ENCODE data around the gene SMPD4.
"Not testable (repeated sequence)": the region's sequence is repeated elsewhere in the genome, so short reads cannot be mapped to it uniquely, and the experiment has no call there.

Gene SMPD4

GRCh38 chr2:130155956-130156623, 25.3 kb downstream of the SMPD4 start:
- peak; percentile 81 for DNase-seq

DNA sequence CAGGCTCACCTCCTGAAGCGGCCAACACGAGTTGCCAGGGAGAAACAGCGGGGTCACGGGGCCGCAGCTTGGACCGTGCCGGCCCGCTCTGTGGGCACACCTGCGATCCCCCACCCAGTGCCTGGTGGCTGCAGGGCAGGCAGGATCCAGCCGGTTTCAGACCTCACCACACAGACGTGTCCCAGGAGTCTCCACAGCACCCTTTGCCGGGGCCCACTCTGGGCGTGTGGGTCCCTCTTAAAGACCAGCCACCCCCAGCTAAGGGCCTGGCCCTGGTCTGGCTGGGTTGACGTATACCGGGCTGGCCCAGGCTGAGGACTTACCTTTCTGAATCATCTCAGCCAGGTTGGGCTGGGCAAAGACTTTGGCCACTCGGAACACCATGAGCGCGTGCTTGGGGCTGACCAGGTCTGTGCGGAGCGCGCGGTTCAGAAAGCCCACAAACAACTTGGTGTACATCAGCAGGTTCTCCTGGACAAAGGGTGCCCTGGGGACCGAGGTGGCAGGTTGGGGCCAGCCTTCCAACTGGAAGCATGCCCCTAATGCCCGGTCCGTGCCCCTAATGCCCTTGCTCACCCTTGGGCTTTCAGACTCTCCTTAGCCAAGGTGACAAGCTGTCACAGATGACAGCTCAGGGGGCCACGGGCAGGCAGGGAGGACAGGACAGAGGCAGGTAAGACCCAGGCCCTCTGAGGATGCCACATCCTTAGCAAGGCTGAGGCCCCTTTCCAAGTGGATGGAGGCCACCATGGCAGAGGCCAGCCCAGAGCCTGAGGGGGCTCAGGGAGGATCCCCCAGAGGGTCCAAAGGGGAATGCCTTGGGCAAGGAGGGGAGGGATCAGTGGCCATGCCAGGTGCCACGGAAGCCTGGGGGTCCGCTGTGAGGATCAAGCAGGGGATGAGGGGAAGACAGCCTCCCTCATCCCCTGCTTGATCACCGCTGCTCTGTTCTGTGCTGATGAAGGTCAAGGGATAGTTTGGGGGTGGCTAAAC, 26.3 kb downstream of the SMPD4 start:
- DNase-seq = no peak

- not testable (repeated sequence) for DNase-seq
Observed at GRCh38 chr2:130154423-130154770, 27.0 kb downstream of the SMPD4 start.

- not testable (repeated sequence) for DNase-seq
Observed at GRCh38 chr2:130153721-130154422, 27.5 kb downstream of the SMPD4 start.

GRCh38 chr2:130152816-130153595, 28.4 kb downstream of the SMPD4 start:
- no peak for DNase-seq

GRCh38 chr2:130152136-130152815, 29.1 kb downstream of the SMPD4 start:
- DNase-seq = not testable (repeated sequence)

DNA sequence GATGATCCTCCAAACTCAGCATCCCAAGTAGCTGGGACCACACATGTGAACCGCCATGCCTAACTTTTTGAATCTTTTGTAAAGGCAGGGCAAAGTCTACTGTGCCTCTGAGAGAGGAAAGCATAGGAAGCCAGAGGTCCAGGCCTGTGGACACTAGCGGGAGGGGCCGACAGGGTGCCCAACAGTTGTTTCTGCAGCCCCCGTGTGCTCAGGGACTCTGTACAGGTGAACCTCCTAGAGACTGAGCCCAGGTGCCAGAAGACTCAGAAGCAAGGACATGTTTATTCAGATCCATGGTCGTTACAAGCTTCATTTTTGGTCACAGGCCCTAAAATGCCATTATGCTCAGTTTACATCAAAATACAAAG, 30.3 kb downstream of the SMPD4 start:
- not testable (repeated sequence) for DNase-seq

DNA sequence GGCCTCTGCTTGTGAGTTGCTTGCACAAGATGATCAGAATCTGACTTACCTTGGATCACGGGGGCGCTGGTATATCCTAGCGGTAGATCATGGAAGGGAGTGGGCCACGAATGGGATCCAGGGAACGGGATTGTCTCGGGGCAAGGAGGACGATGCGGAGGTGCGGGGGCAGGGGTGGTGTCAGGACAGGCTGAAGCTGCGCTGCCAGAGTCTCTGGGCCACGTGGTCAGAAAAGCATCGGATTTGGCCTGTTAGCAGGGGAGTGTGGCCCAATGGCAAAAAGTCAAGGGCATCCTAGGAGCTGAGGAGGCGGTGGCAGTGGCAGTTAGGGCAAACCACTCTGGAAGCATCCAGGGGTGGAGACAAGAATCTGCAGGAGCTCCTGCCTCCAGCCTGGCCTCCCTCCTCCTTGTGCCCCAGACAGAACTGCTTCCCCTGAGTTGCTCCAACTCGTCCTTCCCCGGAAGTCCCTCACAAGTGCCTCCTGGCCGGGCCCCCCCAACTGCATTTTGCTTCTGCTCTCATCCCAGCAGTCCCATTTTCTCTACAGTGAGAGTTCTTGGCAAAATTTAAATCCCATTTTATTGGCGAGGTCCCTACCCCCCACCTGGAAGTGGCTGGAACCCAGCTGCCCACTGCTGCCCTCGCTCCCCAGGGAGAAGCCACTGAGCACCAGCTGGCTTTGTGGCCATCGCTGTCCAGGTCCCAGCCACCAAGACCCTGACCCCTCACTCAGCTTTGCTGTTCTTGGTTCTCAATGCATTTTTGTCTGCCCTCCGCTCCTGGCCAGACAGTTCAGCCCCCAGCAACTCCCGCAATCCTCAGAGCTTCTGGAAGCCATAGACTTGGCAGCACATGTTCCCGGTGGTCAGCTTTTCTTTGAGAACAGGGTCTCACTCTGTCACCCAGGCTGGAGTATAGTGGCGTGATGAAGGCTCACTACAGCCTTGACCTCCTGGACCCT, 30.9 kb downstream of the SMPD4 start:
- DNase-seq = no peak

DNA sequence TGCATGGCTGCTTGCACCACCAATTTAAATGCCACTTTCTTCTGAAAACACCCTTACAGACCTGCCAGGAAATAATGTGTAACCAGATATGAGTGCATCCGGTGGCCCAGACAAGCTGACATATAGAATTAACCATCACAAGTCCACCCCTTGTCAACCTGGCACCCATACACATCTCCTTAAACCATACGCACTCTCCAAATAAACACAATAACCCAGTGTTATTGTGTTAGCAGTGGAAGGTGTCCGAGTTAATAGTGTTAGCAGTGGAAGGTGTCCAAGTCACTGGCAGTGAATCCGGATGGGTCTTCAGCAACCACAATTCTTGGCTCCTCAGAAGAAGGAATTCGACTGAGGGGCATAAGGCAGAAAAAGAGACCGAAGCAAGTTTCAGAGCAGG, 32.9 kb downstream of the SMPD4 start:
- not testable (repeated sequence) for DNase-seq

GRCh38 chr2:130145006-130145414, 36.4 kb downstream of the SMPD4 start, which contains the start of gene CCDC74B:
Gene CCDC74B, minus strand, starts transcription at chr2:130145112. Its CDS starts 116 bp downstream, at chr2:130144996.
- peak; percentile 41 for DNase-seq

DNA sequence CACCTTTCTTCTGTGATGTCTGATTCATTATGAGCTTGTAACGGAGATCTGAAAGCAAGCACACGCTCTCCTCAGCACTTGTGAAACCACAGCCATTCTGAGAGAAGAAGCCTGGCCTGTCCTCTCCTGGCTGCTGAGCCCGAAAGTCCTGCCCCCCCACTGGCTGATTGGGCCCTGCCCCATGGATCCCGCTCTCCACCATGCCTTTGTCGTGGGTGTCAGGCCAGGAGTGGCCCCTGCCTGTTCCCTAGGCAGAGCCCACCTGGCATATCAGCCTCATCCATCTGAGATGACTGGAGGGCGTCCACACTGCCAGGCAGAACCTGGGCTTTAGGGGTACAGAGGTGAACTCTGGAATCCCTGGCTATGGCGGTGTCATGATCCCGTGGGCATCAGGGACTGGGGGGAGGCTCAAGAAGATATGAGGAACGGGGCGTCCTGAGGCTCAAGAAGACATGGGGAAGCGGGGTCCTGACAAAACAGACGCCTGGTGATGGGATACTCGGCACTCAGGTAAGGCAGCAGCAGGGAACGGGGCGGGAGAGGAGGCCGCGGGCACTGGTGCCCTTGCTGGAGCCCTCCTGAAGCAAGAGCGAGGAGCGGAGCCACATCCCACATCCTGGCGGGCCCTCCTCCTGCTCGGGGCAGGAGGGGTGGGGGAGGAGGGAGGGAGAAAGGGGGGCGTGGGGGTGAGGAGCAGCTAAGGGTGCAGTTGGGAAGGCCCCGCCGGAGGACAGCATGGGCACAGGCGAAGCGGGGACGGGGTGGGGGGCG, 37.9 kb downstream of the SMPD4 start:
- not testable (repeated sequence) for DNase-seq

DNA sequence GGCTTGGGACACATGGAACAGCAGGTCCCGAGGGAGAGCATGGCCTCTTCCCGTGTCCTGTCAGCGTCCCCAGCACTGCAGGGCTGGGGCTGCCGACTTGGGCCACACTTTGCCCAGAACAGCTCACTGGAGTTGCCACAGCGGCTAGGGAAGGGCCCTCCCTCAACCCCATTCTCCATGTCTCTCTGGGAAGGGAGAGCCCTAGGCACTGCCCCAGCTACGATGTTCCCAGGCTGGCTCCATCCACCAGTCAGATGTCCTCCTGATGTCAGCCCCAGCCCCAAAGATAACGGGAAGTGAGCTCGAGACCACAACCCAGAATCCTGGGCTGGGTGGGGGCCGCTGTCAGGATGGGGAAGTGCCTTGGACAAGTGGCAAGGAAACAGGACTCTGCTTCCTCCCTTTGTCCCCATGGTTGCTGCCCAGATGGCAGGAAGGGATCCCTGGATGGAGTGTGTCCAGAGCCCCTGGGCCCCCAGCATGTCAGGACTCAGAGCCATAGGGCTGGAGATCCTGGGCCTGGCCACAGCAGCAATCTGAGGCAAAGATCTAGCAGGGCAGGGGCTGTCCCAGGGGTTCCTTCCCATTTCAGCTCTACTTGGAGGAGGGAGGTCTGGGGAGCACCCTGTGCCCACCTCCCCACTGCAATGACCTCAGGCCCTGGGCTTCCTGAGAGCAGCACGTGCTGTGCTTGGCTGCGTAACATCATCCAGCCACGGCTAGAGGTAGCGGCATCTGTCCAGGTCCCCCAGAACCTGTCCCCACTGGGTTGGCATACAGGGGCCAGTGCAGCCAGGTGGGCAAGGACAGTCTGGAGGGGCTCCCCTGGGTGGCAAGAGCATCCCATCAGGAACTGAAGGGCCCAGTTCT, 38.8 kb downstream of the SMPD4 start:
- not testable (repeated sequence) for DNase-seq

DNA sequence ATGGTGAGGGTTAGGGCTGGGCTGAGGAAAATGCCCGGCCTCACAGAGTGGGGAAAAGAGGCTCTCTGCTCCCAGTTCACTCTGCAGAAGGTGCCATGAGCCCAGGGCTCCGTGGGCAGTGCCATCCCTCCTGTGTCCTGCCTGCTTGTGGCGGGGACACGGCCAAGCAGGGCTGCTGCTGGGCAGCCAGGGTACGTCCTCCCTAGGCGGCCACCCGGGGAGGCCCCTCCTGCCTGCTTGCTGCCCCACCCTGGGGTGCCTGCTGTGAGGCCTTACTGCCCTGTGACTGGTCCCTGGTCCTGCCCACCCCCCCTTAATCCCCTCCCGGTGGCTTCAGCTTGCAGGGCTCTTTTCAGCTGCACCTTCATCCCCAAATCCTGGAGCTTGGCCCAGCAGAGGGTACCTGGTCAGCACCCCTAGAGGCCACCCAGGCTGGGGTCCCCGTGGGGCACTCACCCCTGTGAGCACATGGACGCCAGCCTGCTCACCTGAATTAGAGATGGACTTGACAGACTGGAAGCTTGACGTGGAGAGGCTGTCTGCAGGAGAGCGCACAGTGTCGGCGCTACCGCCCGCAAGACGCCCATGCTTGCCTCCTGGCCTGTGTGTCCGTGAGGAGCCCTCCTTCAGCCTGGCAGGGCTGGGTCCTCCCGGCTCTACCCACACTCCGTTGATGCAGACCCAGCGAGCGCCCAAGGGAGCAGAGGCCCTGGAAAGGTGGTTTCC, 39.6 kb downstream of the SMPD4 start:
- DNase-seq = not testable (repeated sequence)

DNA sequence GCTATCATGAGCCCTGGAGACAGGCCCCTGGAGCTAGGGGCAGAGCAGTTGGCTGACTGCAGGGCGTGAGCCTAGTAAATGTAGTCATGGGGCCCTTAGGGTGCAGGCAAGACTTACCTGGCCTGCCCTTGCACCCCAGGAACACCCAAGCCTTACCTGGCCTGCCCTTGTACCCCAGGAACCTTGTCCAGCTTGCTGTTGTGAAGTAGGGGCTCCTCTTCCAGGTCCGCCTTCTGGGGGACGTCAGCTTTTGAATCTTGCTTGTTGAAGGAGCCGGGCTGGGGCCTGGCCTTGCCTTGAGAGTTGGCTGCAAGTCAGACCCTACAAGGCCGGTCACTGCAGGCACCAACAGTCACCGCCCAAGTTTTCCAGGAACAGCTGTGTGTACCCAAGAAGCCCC, 40.4 kb downstream of the SMPD4 start:
- DNase-seq = not testable (repeated sequence)

DNA sequence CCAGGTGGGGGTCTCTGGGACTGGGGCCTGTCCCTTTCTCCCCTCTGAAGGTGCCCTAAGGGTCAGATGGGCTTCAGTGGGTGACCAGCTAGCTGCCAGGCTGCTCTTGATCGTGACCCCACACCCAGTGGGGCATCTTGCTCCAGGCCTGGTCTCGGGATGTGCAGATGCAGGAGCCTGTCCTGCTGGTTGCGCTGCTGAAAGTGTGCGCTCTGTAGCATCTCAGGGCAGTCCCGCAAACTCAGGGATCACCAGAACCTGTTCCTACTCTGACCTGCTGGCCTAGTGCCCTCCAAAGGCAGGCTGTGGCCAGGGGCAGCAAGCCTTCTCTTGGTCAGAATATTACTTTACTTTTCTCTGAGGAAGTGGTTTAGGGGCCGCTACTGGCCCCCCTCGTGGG, 40.9 kb downstream of the SMPD4 start:
- DNase-seq = not testable (repeated sequence)

DNA sequence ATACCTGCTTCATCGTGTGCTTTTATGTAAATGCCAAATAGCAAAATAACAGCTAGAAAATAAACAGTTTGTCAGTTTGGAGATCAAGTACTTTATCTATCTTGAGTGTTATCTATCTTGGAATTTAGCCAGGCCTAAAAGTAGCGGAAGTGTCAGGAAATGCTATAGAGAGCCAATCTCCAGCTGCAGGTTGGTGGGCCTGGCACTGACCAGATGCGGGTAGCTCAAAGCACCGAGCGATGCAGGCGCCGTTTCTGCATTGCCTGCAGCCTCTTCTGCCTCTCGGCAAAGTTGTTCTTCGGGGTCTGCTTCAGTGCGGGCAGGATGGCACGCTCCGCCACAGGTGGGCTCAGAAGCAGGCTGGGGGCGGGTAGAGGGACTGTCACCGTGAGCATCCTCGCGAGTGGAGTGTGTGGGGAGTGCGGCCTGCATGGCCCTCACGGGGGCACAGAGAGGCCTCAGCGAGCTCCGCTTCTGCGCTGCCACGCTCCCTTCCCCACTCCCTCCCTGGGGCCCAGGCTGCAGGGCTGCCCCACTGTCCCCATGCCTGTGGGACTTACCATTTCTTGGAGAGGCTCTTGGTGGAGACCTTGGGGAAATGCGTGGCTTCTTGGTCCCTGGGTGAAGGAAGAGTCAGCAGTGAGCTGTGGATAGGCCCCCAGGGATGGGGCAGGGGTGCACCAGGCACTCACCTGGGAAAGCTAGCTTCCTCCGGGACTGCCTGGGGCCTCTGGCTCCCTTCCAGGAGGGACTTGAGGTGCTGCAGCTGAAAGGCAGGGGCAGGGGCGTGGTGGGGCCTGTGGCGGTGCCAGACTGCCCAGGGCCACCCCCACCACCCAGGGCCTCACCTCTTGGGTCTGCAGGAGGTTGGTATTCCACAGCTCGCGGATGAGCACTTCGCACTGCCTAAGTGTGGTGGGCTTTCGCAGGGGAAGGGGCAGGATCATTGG, 41.8 kb downstream of the SMPD4 start:
- DNase-seq = peak; percentile 59

- peak; percentile 51 for DNase-seq
Observed at GRCh38 chr2:130138841-130139251, 42.6 kb downstream of the SMPD4 start.

Measured in NCI-H1105 treated with DMSO at 0.1 percent for 48 hours (cell line).